Lower lobe of right lung (tissue), 2 donors: ENCODE results near the gene CYB5B. TPM values are rescaled to one million over a fixed set of nuclear protein-coding genes. Genes with fewer than 3 reads are reported as not detected.
"Not testable (repeated sequence)": the region's sequence is repeated elsewhere in the genome, so short reads cannot be mapped to it uniquely, and the experiment has no call there.

ENCODE experiments used
- ATAC-seq, 2 donors: fragments of 200-7000 bp; cut with Tn5 transposase; one replicate each; pipeline ENCODE4 v1.9.1; 2020 to 2022; ENCODE audit warnings: mild to moderate bottlenecking in 2 of 2, moderate library complexity in 2 of 2
- DNase-seq: peaks from one replicate; pipeline ENCODE4 v3.0.0-alpha.2; 2020
- H3K27ac ChIP-seq: fragments of 200-600 bp; one replicate; pipeline ENCODE4 v1.8.0; 2022
- H3K27me3 ChIP-seq: fragments of 200-600 bp; one replicate; pipeline ENCODE4 v1.8.0; 2022; ENCODE audit warnings: low read depth
- H3K36me3 ChIP-seq: fragments of 200-600 bp; one replicate; pipeline ENCODE4 v1.8.0; 2022; ENCODE audit warnings: mild to moderate bottlenecking
- H3K4me1 ChIP-seq: fragments of 200-600 bp; one replicate; pipeline ENCODE4 v1.8.0; 2022
- H3K4me3 ChIP-seq: fragments of 200-600 bp; one replicate; pipeline ENCODE4 v1.8.0; 2022; ENCODE audit warnings: mild to moderate bottlenecking
- H3K9me3 ChIP-seq: fragments of 200-600 bp; one replicate; pipeline ENCODE4 v1.8.0; 2022
- CTCF ChIP-seq: fragments of 200-600 bp; IDR thresholded peaks from one replicate; pipeline ENCODE4 v1.8.0; 2022; ENCODE audit warnings: antibody characterized with exemption, mild to moderate bottlenecking
- intact Hi-C: fragments of 100-400 bp; cut with DNase I; formaldehyde crosslinking; loops from one replicate; pipeline ENCODE4 v1.11.0; 2022
- total RNA-seq: library from RNA; stranded (reverse); fragmentation: NEBNext Ultra II Directional; extraction: Animal tissue kit (Norgen Biotek cat#: 25700); gene quantifications from one replicate; pipeline ENCODE4 v1.2.1, GENCODE V29; 2021
- donor health status: DM: no; HTN: yes; CAD: no; lungs with severe emphysema.

CYB5B gene
- total RNA-seq, 1 donor from 2014 or later = 78.2 TPM

- no peak overlapping the region for H3K27ac ChIP-seq
- no peaks in the 10 kb centered on the region for H3K36me3 ChIP-seq
- intact Hi-C loops = no loop called here
- no peak for TF ChIP-seq CTCF
- H3K9me3 ChIP-seq = no peaks in the 10 kb centered on the region
- ATAC-seq = no peak
- H3K4me1 ChIP-seq = peaks cover 18% of the 10 kb centered on the region
- DNase-seq = no peak
- H3K27me3 ChIP-seq = no peaks in the 10 kb centered on the region
- no peak overlapping the region for H3K4me3 ChIP-seq
These were observed 4.5 kb upstream of the CYB5B start for GRCh38 chr16:69419956-69420355.

GRCh38 chr16:69423189-69423588, 1.2 kb upstream of the CYB5B start:
- no peaks in the 10 kb centered on the region for H3K9me3 ChIP-seq
- DNase-seq (no peak), ATAC-seq (no peak)
- H3K4me1 ChIP-seq = peaks cover 17% of the 10 kb centered on the region
- no peak overlapping the region for H3K4me3 ChIP-seq
- TF ChIP-seq CTCF = no peak
- H3K27ac ChIP-seq = no peak overlapping the region
- no peaks in the 10 kb centered on the region for H3K27me3 ChIP-seq
- intact Hi-C loops = no loop called here
- H3K36me3 ChIP-seq = peaks cover 14% of the 10 kb centered on the region

GRCh38 chr16:69424935-69425784, 741 bp downstream of the CYB5B start:
- Histone ChIP-seq H3K4me1 (peaks cover 17% of the 10 kb centered on the region), H3K36me3 (peaks cover 31% of the 10 kb centered on the region), H3K4me3 (peak overlapping the region; percentile 85), H3K27me3 (no peaks in the 10 kb centered on the region), H3K9me3 (no peaks in the 10 kb centered on the region), H3K27ac (peak overlapping the region; percentile 84)
- intact Hi-C loops = no loop called here
- ATAC-seq (peak in 1 of 2 donors; percentile 31), DNase-seq (no peak)
- no peak for TF ChIP-seq CTCF

GRCh38 chr16:69428652-69429051, 4.2 kb downstream of the CYB5B start:
- H3K36me3 ChIP-seq = peaks cover 65% of the 10 kb centered on the region
- H3K27ac ChIP-seq = no peak overlapping the region
- H3K27me3 ChIP-seq = no peaks in the 10 kb centered on the region
- no peak for ATAC-seq
- H3K9me3 ChIP-seq = no peaks in the 10 kb centered on the region
- H3K4me3 ChIP-seq = no peak overlapping the region
- DNase-seq = no peak
- H3K4me1 ChIP-seq = peaks cover 14% of the 10 kb centered on the region
- no peak for TF ChIP-seq CTCF
- intact Hi-C loops = no loop called here

- H3K27me3 ChIP-seq, ATAC-seq, DNase-seq, H3K9me3 ChIP-seq, H3K27ac ChIP-seq, intact Hi-C loops, H3K4me3 ChIP-seq: not testable (repeated sequence)
- peaks cover 68% of the 10 kb centered on the region for H3K36me3 ChIP-seq
- peaks cover 11% of the 10 kb centered on the region for H3K4me1 ChIP-seq
These were observed 4.7 kb downstream of the CYB5B start for GRCh38 chr16:69429058-69429640.

- H3K36me3 ChIP-seq = peaks cover 75% of the 10 kb centered on the region
These were observed 7.6 kb downstream of the CYB5B start for GRCh38 chr16:69431948-69432468.

More at GRCh38 chr16:69431948-69432468, 7.6 kb downstream of the CYB5B start:
- H3K27ac ChIP-seq = no peak overlapping the region
- H3K9me3 ChIP-seq = no peaks in the 10 kb centered on the region
- H3K27me3 ChIP-seq = no peaks in the 10 kb centered on the region
- no peak overlapping the region for H3K4me3 ChIP-seq
- intact Hi-C loops = no loop called here
- ATAC-seq (no peak), DNase-seq (no peak)
- peaks cover 12% of the 10 kb centered on the region for H3K4me1 ChIP-seq
- no peak for TF ChIP-seq CTCF
